HL-60 (cell line): Measurements from ENCODE around the gene GH1.
"Not testable (repeated sequence)": the region's sequence is repeated elsewhere in the genome, so short reads cannot be mapped to it uniquely, and the experiment has no call there.

Experiments
- POLR2AphosphoS5 ChIP-seq: IDR thresholded peaks from 2 replicates; pipeline ENCODE4 v1.6.1; 2012; ENCODE audit warnings: low read depth
- REST ChIP-seq: IDR thresholded peaks from 2 replicates; pipeline ENCODE4 v1.6.1; 2012; ENCODE audit warnings: low read depth; ENCODE audit not compliant: insufficient replicate concordance
- SPI1 ChIP-seq: IDR thresholded peaks from 2 replicates; pipeline ENCODE4 v1.6.1; 2012; ENCODE audit warnings: low read depth, mild to moderate bottlenecking, borderline replicate concordance
- TF ChIP-seq, protein P1 (sequence below): IDR thresholded peaks from one replicate; pipeline ENCODE4 v1.5.1; 2011; ENCODE audit warnings: low read length, control low read depth, inconsistent platforms; ENCODE audit not compliant: insufficient read depth

DNA sequence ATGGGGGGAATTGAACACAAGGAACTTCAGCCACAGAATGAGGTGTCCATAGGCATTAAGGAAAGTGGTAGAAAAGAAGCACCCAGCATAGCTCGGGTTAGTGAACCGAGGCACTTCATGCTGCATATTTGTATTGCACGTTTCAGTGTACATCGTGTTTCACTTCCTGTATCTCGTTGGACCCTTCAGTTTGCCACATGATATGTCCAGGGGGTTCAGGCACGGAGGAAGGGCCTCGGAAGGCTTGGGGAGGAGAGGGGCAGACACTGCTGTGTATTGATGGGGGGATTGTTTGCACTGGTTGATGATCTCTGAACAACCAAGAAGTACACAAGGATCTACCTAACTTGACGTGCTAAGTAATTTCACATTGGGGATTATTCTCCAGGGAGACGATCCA lies 3.8 kb upstream of the GH1 start:
- TF ChIP-seq, protein P1, sequence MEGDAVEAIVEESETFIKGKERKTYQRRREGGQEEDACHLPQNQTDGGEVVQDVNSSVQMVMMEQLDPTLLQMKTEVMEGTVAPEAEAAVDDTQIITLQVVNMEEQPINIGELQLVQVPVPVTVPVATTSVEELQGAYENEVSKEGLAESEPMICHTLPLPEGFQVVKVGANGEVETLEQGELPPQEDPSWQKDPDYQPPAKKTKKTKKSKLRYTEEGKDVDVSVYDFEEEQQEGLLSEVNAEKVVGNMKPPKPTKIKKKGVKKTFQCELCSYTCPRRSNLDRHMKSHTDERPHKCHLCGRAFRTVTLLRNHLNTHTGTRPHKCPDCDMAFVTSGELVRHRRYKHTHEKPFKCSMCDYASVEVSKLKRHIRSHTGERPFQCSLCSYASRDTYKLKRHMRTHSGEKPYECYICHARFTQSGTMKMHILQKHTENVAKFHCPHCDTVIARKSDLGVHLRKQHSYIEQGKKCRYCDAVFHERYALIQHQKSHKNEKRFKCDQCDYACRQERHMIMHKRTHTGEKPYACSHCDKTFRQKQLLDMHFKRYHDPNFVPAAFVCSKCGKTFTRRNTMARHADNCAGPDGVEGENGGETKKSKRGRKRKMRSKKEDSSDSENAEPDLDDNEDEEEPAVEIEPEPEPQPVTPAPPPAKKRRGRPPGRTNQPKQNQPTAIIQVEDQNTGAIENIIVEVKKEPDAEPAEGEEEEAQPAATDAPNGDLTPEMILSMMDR, result not testable (repeated sequence)
- TF ChIP-seq SPI1, POLR2AphosphoS5, REST: not testable (repeated sequence)
